GM18502 (cell line): ENCODE data around the gene ATP5MC3.

Experiments
- ATAC-seq: cut with Tn5 transposase; IDR thresholded peaks from one replicate; pipeline ENCODE4 v1.9.1; 2021; ENCODE audit warnings: mild to moderate bottlenecking; ENCODE audit not compliant: unreplicated experiment, poor library complexity

Gene ATP5MC3

DNA sequence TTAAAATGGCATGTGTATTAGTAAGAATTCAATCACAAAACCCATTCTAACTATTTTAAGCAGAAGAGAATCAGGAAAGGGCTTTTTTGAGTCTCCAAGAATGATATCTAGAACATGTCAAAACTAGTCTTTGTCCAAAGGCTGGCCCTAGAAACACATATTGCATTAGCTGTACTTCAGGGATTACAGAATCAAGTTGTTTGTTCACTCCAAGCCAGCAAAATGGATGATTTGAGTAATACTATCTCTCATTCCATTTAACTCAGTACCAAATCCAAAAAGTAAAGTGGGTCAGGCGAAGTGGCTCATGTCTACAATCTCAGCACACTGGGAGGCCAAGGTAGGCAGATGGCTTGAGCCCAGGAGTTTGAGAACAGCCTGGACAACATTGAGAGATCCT, 54.8 kb downstream of the ATP5MC3 start:
- no peak for ATAC-seq
